Endothelial cell of umbilical vein (primary cell): Measurements from ENCODE around the gene C1orf35. TPM values are rescaled to one million over a fixed set of nuclear protein-coding genes. Genes with fewer than 3 reads are reported as not detected.

Experiments used
- BruUV-seq: library from RNA; stranded (reverse); fragments of 400-500 nt; replicated peaks from 2 replicates; lab custom pipeline; 2021; lab: Mats Ljungman, UMichigan
- CTCF ChIA-PET: fragments of 300-600, 350-600 bp; sonication (Branson Sonifier 250); formaldehyde crosslinking; loops from one replicate; lab custom pipeline; 2021; ENCODE audit warnings: antibody characterized with exemption, inconsistent platforms; lab: Charles Lee
- POLR2A ChIA-PET: fragments of 300-600, 350-600 bp; sonication (Branson Sonifier 250); formaldehyde crosslinking; loops from one replicate; lab custom pipeline; 2021; ENCODE audit warnings: antibody characterized with exemption, inconsistent platforms; lab: Charles Lee
- DNase-seq: peaks from one replicate; pipeline ENCODE4 v3.0.0-alpha.2; 2011; ENCODE audit warnings: low read depth, low spot score
- FAIRE-seq: peaks from 2 replicates; lab custom pipeline; 2011; peaks lifted over from hg19 to GRCh38; lab: Jason Lieb, UNC
- H2AFZ ChIP-seq: 2 replicates; pipeline ENCODE4 v1.6.0; 2012; ENCODE audit warnings: low read depth, low read length, control low read depth, inconsistent platforms
- H3K27ac ChIP-seq: 2 replicates; pipeline ENCODE4 v1.5.1; 2011; ENCODE audit warnings: low read depth, mild to moderate bottlenecking, control low read depth, low read length, moderate library complexity; ENCODE audit not compliant: insufficient read depth
- H3K27me3 ChIP-seq, 2 experiments: 2 replicates each; pipeline versions ENCODE4 v1.6.0 to v1.6.1; 2011; ENCODE audit warnings: low read length in 2 of 2, mixed read lengths in 1 of 2; ENCODE audit not compliant: control insufficient read depth in 2 of 2, insufficient read depth in 2 of 2
- H3K36me3 ChIP-seq, 2 experiments: 2 replicates in 1 of 2; 3 replicates in 1 of 2; pipeline ENCODE4 v1.5.1; 2011; ENCODE audit warnings: low read length in 2 of 2, mild to moderate bottlenecking in 1 of 2, moderate library complexity in 1 of 2; ENCODE audit not compliant: control insufficient read depth in 2 of 2, insufficient read depth in 2 of 2; ENCODE audit errors: extremely low read depth in 1 of 2
- H3K4me1 ChIP-seq: 3 replicates; pipeline ENCODE4 v1.5.1; 2011; ENCODE audit warnings: mild to moderate bottlenecking, low read length; ENCODE audit not compliant: control insufficient read depth, insufficient read depth; ENCODE audit errors: extremely low read depth
- H3K4me2 ChIP-seq: 2 replicates; pipeline ENCODE4 v1.6.1; 2011; ENCODE audit warnings: low read length, control low read depth, mixed read lengths; ENCODE audit not compliant: insufficient read depth
- H3K4me3 ChIP-seq, 3 experiments: fragments of 200-600 bp in 1 of 3; sonication (generic), shearing (Covaris generic) in 1 of 3; replicated peaks in 1 of 3; 2 replicates each; pipeline ENCODE4 v1.5.1; 2011 to 2016; ENCODE audit warnings: control low read depth in 3 of 3, low read length in 3 of 3, mild to moderate bottlenecking in 2 of 3, inconsistent platforms in 1 of 3, low read depth in 1 of 3, moderate library complexity in 1 of 3; ENCODE audit not compliant: insufficient read depth in 1 of 3
- H3K79me2 ChIP-seq: 2 replicates; pipeline ENCODE4 v1.6.0; 2012; ENCODE audit warnings: low read length, inconsistent platforms; ENCODE audit not compliant: control insufficient read depth, insufficient read depth
- H3K9ac ChIP-seq: replicated peaks from 2 replicates; pipeline ENCODE3; 2011; ENCODE audit warnings: low read length, control low read depth; ENCODE audit not compliant: insufficient read depth; ENCODE audit errors: extremely low read depth
- H3K9me1 ChIP-seq: replicated peaks from 3 replicates; pipeline ENCODE4 v1.6.0; 2011; ENCODE audit warnings: mild to moderate bottlenecking, low read length; ENCODE audit not compliant: control insufficient read depth, insufficient read depth; ENCODE audit errors: extremely low read depth
- H3K9me3 ChIP-seq: replicated peaks from 2 replicates; pipeline ENCODE4 v1.5.1; 2012; ENCODE audit warnings: low read length, inconsistent platforms; ENCODE audit not compliant: control insufficient read depth, insufficient read depth
- H4K20me1 ChIP-seq: replicated peaks from 2 replicates; pipeline ENCODE3; 2011; ENCODE audit warnings: mild to moderate bottlenecking, low read length; ENCODE audit not compliant: control insufficient read depth, insufficient read depth; ENCODE audit errors: extremely low read depth
- CTCF ChIP-seq, 2 donors: IDR thresholded peaks; 1 replicate in 1 of 2; 2 replicates in 1 of 2; pipeline ENCODE4 v1.5.1; 2011; ENCODE audit warnings: low read length in 2 of 2, mild to moderate bottlenecking in 2 of 2, moderate library complexity in 2 of 2, control low read depth in 1 of 2, inconsistent platforms in 1 of 2, low read depth in 1 of 2; ENCODE audit not compliant: insufficient read depth in 1 of 2; ENCODE audit errors: extremely low read depth in 1 of 2
- EZH2 ChIP-seq: IDR thresholded peaks from 2 replicates; pipeline ENCODE4 v1.6.1; 2012; ENCODE audit warnings: borderline replicate concordance, low read depth, mild to moderate bottlenecking, moderate library complexity, low read length, inconsistent platforms; ENCODE audit not compliant: severe bottlenecking
- FOS ChIP-seq: IDR thresholded peaks from 2 replicates; pipeline ENCODE4 v1.6.1; 2011; ENCODE audit warnings: mild to moderate bottlenecking, low read length, moderate library complexity, borderline replicate concordance; ENCODE audit not compliant: insufficient read depth
- GATA2 ChIP-seq: IDR thresholded peaks from 2 replicates; pipeline ENCODE4 v1.7.0; 2011; ENCODE audit warnings: low read depth, mild to moderate bottlenecking, moderate library complexity, mixed read lengths, low read length; ENCODE audit not compliant: insufficient read length, insufficient read depth
- JUN ChIP-seq: IDR thresholded peaks from 2 replicates; pipeline ENCODE4 v1.6.1; 2011; ENCODE audit warnings: borderline replicate concordance, low read depth; ENCODE audit not compliant: insufficient read length, insufficient read depth
- MAX ChIP-seq: IDR thresholded peaks from 2 replicates; pipeline ENCODE4 v1.6.1; 2011; ENCODE audit not compliant: insufficient read depth, insufficient read length
- MYC ChIP-seq: IDR thresholded peaks from one replicate; pipeline ENCODE4 v1.6.1; 2011; ENCODE audit warnings: mild to moderate bottlenecking, low read depth, low read length
- POLR2A ChIP-seq: IDR thresholded peaks from 2 replicates; pipeline ENCODE4 v1.6.1; 2012; ENCODE audit warnings: low read depth, mild to moderate bottlenecking, control low read depth, low read length
- POLR2AphosphoS5 ChIP-seq: IDR thresholded peaks from 2 replicates; pipeline ENCODE4 v1.6.1; 2012; ENCODE audit warnings: low read depth, mild to moderate bottlenecking, control low read depth, low read length, moderate library complexity; ENCODE audit not compliant: insufficient read depth
- dilution Hi-C: fragments of 300-500 bp; cut with MboI; formaldehyde crosslinking; loops from one replicate; pipeline ENCODE4 v1.15.0; 2019; ENCODE audit warnings: low sequenced_read_pairs; ENCODE audit not compliant: extremely low pct_ligation_motif_present
- intact Hi-C: fragments of 100-400 bp; cut with micrococcal nuclease; formaldehyde crosslinking; loops from one replicate; pipeline ENCODE4 v1.10.0; 2022
- polyA plus RNA-seq, 4 experiments: library from polyadenylated mRNA; depleted of rRNA in 3 of 4; stranded (reverse) in 3 of 4; unstranded in 1 of 4; fragments of >200 nt; gene quantifications; 2 replicates each; pipeline versions ENCODE4 v1.2.1 to v1.2.3, GENCODE V29; 2011 to 2012; ENCODE audit warnings: missing spikeins in 1 of 4
- total RNA-seq: library from RNA; stranded (reverse); gene quantifications from 2 replicates; pipeline ENCODE4 v1.2.3, GENCODE V29; 2021

Gene C1orf35
- total and polyA plus RNA-seq, 2 donors (not counting 3 experiments of a cell fraction or from before 2014, with no cell fraction given): 19.9 to 21.7 TPM

GRCh38 chr1:228105270-228105995, 2.3 kb upstream of the C1orf35 start:
- H3K36me3 ChIP-seq: peaks cover 0 to 11% of the 10 kb centered on the region in 2 experiments
- H3K9me1 ChIP-seq: no peaks in the 10 kb centered on the region
- H3K79me2 ChIP-seq: peaks cover 24% of the 10 kb centered on the region
- CTCF ChIA-PET: no interaction called here
- H3K4me3 ChIP-seq: no peak overlapping the region
- H3K27ac ChIP-seq: no peak overlapping the region
- intact Hi-C loops: loop anchor here (5.0 kb wide), 1 partner anchor 352 kb away; a partner anchor contains a TSS
- H3K4me1 ChIP-seq: peaks cover 21% of the 10 kb centered on the region
- dilution Hi-C loops: no loop called here
- no peak overlapping the region for H3K9ac ChIP-seq
- H3K4me2 ChIP-seq: no peak overlapping the region
- TF ChIP-seq JUN (no peak), CTCF (IDR thresholded peaks at IDR 0.05; ENCODE audit: extremely low read depth in 1 of 2, insufficient read depth in 1 of 2, low read depth in 1 of 2, low read length in 2 of 2) (no peak), MYC (no peak), EZH2 (no peak), POLR2A (no peak), FOS (no peak), GATA2 (no peak), POLR2AphosphoS5 (no peak), MAX (no peak)
- FAIRE-seq (no peak), DNase-seq (no peak)
- no TSS peak for BruUV-seq
- POLR2A ChIA-PET: no interaction called here
- no peaks in the 10 kb centered on the region for H4K20me1 ChIP-seq
- H3K9me3 ChIP-seq: no peaks in the 10 kb centered on the region
- no peak overlapping the region for H2AFZ ChIP-seq
- no peaks in the 10 kb centered on the region for H3K27me3 ChIP-seq
